Measurements from ENCODE around the gene DPH2.

GRCh38 chr1:44021156-44021555 lies 51.3 kb downstream of the DPH2 start:
- TF ChIP-seq CTCF (IDR thresholded peaks at IDR 0.05; ENCODE audit: poor library complexity, severe bottlenecking), result no peak
- TF ChIP-seq EZH2 (IDR thresholded peaks at IDR 0.05; ENCODE audit: borderline replicate concordance, insufficient read depth, low read length, poor library complexity, severe bottlenecking), result no peak
